ENCODE results near the gene SPATA20.

- TF ChIP-seq CTCF (conservative IDR thresholded peaks at IDR 0.05) (no peak), ZFX (IDR thresholded peaks at IDR 0.05) (no peak)
These were observed 32.4 kb downstream of the SPATA20 start for GRCh38 chr17:50579399-50579798.
